Breast epithelium (tissue), 3 donors: ENCODE results near the gene DVL1.

ENCODE experiments used
- CTCF ChIP-seq, 3 donors: fragments of 450-650 bp; IDR thresholded peaks; one replicate each; pipeline ENCODE4 v1.5.1; 2016 to 2017; ENCODE audit warnings: antibody characterized with exemption in 3 of 3, mild to moderate bottlenecking in 3 of 3, moderate library complexity in 3 of 3
- POLR2A ChIP-seq: fragments of 450-650 bp; IDR thresholded peaks from one replicate; pipeline ENCODE4 v1.6.1; 2016; ENCODE audit warnings: antibody characterized with exemption, mild to moderate bottlenecking, moderate library complexity

- TF ChIP-seq POLR2A (no peak), CTCF (IDR thresholded peaks at IDR 0.05) (no peak)
These were observed 21.0 kb downstream of the DVL1 start for GRCh38 chr1:1328254-1328653.
